Measurements from ENCODE around the gene MTTP.

The MTTP gene

DNA sequence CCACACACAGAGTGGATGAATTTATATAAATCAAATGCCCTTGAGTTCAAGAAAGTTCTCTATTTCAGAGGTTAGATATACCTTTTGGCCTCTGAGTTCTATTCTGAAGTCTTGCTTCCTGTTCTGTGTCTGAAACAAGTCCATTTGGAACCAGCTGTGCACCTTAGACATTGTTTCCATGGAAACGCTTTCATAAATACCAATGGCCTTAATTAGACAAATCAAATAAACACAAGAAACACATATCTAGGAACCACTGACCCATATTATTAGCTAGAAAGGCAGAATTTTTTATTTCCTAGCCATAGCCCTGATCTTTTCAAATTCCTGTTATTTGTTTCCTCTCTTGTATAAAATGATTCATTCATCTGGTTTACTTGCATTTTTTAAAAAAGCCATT, 91.4 kb downstream of the MTTP start:
- no peak overlapping the region for H3K4me3 ChIP-seq (ENCODE audit: low read depth, low read length)
- TF ChIP-seq, protein P1, sequence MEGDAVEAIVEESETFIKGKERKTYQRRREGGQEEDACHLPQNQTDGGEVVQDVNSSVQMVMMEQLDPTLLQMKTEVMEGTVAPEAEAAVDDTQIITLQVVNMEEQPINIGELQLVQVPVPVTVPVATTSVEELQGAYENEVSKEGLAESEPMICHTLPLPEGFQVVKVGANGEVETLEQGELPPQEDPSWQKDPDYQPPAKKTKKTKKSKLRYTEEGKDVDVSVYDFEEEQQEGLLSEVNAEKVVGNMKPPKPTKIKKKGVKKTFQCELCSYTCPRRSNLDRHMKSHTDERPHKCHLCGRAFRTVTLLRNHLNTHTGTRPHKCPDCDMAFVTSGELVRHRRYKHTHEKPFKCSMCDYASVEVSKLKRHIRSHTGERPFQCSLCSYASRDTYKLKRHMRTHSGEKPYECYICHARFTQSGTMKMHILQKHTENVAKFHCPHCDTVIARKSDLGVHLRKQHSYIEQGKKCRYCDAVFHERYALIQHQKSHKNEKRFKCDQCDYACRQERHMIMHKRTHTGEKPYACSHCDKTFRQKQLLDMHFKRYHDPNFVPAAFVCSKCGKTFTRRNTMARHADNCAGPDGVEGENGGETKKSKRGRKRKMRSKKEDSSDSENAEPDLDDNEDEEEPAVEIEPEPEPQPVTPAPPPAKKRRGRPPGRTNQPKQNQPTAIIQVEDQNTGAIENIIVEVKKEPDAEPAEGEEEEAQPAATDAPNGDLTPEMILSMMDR (IDR thresholded peaks at IDR 0.05; ENCODE audit: low read depth, low read length), result no peak

- TF ChIP-seq, protein P1 (IDR thresholded peaks at IDR 0.05; ENCODE audit: low read depth, low read length), result no peak
- H3K4me3 ChIP-seq (ENCODE audit: low read depth, low read length), result no peak overlapping the region
These were observed 93.8 kb downstream of the MTTP start for GRCh38 chr4:99668472-99668871.

- TF ChIP-seq, protein P1 (IDR thresholded peaks at IDR 0.05; ENCODE audit: low read depth, low read length), result no peak
- H3K4me3 ChIP-seq (ENCODE audit: low read depth, low read length), result no peak overlapping the region
These were observed 94.5 kb downstream of the MTTP start for GRCh38 chr4:99669084-99669483.

GRCh38 chr4:99670409-99671073, 95.9 kb downstream of the MTTP start:
- no peak overlapping the region for H3K4me3 ChIP-seq (ENCODE audit: low read depth, low read length)
- TF ChIP-seq, protein P1 (IDR thresholded peaks at IDR 0.05; ENCODE audit: low read depth, low read length), result no peak
